CD4-positive, alpha-beta T cell treated with Interleukin-12 subunit alpha and Interleukin-12 subunit beta, for 1 hour (primary cell): Measurements from ENCODE around the gene CLASP1.
"Not testable (repeated sequence)": the region's sequence is repeated elsewhere in the genome, so short reads cannot be mapped to it uniquely, and the experiment has no call there.

Experiments used
- DNase-seq: peaks from one replicate; pipeline ENCODE4 v3.0.0-alpha.2; 2020

Gene CLASP1

GRCh38 chr2:121408641-121409040 is 240.6 kb downstream of the CLASP1 start:
- no peak for DNase-seq

- DNase-seq = no peak
These were observed 244.0 kb downstream of the CLASP1 start for GRCh38 chr2:121405233-121405632.

- no peak for DNase-seq
These were observed 249.1 kb downstream of the CLASP1 start for GRCh38 chr2:121400201-121400600.

GRCh38 chr2:121398853-121399252 is 250.4 kb downstream of the CLASP1 start:
- no peak for DNase-seq

GRCh38 chr2:121390082-121390692 is 259.1 kb downstream of the CLASP1 start:
- DNase-seq = no peak

GRCh38 chr2:121388371-121388770 is 260.9 kb downstream of the CLASP1 start:
- no peak for DNase-seq

- no peak for DNase-seq
These were observed 261.5 kb downstream of the CLASP1 start for GRCh38 chr2:121387591-121388325.

- no peak for DNase-seq
These were observed 262.6 kb downstream of the CLASP1 start for GRCh38 chr2:121386707-121387106.

DNA sequence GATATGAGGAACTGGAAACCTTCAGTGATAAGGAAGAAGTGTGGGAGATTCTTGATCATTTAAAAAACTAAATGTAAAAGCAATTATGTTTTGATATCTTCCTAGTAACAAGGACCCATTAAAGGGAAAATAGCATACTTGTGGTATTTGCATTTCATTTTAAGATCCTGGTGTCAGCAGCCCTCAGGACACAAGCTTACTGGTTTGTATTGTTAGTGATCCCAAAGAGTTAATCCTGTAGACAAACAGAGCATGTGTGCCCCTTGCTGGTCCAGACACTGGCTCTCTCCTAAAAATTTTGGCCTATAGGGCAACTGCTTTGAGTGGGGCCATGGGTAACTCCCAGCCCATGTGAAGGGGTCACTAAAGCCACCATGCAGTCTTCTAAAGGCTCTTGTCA is 263.2 kb downstream of the CLASP1 start:
- no peak for DNase-seq

- DNase-seq = no peak
These were observed 266.5 kb downstream of the CLASP1 start for GRCh38 chr2:121382744-121383143.

GRCh38 chr2:121377646-121378045 is 271.6 kb downstream of the CLASP1 start:
- DNase-seq = no peak

- DNase-seq = no peak
These were observed 272.6 kb downstream of the CLASP1 start for GRCh38 chr2:121376535-121377250.

DNA sequence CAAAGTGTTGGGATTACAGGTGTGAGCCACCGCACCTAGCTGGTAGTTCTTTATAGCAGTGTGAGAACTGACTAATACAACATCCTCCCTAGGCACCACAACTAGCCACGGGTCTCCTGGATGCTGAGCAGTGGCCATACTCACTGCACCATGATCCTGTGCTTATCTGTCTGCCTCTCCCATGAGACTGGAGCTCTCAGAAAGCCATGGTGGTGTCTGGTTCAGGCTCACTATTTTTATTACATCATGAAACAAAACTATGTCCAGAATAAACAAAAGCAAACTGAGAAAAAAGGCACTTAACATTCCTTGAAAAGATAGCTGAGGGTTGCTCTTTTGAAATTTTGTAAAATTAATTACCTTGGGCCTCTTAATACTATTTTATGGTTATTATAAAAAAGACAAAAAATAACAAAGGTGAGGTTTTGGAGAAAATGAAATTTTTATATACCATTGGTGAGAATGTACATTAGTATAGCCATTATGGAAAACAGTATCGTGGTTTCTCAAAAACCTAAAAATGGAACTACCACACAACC is 273.6 kb downstream of the CLASP1 start:
- DNase-seq = no peak

DNA sequence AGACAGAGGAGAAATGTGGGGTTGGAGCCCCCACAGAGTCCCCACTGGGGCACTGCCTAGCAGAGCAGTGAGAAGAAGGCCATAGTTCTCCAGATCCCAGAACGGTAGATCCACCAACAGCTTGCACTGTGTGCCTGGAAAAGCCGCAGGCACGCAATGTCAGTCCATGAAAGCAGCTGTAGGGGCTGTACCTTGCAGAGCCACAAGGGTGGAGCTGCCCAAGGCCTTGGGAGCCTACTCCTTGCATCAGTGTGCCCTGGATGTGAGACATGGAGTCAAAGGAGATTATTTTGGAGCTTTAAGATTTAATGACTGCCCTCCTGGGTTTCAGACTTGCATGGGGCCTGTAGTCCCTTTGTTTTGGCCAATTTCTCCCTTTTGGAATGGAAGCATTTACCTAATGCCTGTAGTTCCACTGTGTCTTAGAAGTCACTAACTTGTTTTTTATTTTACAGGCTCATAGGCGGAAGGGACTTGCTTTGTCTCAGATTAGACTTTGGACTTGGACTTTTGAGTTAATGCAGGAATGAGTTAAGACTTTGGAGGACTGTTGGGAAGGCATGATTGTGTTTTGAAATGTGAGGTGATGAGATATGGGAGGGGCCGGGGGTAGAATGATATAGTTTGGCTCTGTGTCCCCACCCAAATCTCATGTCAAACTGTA is 274.7 kb downstream of the CLASP1 start:
- DNase-seq = not testable (repeated sequence)

GRCh38 chr2:121372721-121373353 is 276.4 kb downstream of the CLASP1 start:
- no peak for DNase-seq

- no peak for DNase-seq
These were observed 277.2 kb downstream of the CLASP1 start for GRCh38 chr2:121372082-121372481.

DNA sequence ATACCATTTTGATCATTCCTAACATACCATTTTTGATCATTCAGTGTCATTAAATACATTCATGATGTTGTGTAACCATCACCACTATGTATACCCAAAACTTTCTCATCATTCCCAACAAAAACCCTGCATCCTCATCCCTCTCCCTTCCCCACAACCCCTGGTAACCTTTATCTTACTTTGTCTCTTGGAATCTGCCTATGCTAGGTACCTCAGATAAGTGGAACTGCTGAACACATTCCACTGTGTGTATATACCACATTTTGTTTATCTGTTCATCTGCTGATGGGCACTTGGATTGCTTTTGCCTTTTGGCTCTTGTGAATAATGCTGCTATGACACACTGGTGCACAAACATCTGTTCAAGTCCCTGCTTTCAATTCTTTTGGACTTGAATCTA is 280.4 kb downstream of the CLASP1 start:
- DNase-seq = no peak

DNA sequence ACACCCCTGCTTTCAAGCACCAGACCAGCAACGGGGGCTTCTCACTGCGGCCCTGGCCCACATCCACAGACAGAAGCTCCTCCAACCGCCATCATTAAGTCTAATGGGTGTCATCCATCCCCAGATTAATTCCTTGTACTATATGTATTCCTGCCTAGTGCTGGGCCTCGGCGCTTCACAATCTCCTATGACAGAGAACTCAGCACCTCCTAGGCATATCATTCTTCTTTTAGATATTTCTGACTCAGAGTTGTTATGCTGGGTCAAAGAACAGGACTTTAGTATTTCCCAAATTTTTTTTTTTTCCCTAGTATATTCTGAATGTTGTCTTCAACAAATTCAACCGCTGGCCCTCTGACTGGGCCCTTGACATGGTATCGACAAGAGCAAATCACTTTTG is 281.1 kb downstream of the CLASP1 start:
- DNase-seq = no peak

DNA sequence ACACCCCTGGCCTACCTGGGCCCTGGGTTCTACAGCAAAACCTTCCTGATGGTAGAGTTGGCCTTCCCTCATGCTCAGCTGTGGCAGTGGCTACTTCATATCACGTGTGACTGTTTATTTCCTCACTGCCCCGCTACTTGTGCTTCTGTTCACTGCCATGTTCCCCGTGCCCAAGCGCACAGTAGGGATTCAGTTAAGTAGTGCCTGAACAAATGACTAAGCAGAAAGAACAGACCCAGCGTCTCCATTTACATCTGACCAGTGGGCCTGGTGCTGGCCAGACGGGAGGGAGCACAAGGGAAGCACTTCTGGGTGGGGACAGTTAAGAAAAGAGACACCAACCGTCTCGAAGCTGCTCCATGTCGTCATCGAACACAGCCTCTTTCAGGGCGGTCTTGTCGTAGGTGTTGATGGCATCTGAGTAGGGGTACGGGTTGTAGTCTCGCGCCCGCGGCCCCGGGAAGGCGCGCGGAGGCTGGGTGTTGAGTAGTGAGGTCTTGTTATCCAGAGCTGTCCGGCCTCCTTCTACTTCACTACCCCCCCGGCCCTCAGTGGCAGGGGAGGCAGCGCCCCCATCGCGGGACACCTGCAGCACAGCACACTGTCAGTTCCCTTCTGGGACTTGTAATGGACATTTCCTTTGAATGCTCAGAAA is 281.9 kb downstream of the CLASP1 start:
- no peak for DNase-seq

DNA sequence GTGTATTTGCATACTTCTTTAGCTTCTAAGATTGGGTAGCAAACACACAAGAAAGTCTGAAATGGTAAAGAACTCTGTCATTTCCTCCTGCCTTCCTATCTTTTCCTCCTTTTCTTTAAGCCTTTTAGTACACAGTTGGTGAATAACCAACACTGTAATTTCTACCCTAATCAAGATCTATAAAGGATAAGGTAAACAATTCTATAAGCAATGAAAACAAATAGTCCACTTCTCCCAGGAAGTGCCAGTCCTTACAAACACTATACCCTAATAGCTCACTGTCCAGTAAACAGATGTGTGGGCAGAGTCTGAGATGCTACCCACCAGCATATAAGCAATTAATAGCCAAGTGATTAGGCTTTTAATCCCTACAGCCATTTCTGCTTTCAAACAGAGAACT is 283.2 kb downstream of the CLASP1 start:
- DNase-seq = no peak

DNA sequence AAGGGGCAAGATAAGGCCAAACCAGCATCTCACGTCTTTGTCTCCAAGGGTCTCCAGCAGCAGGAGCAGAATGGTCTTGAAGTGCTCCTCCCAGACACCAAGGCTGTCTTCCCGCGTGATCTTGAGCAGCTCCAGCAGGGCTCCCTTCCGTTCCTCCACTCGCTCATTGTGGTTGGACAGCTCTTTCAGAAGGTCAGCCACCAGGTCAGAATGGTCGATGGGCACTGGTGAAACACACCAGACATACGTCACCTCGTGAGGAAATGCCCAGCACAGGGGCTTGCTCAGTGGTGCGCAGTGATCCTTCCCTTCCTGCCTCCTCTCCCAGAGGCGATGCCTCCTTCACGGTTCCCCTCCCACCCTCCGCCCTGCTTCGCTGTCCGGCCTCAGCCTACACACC is 284.2 kb downstream of the CLASP1 start:
- no peak for DNase-seq
